ENCODE data around the gene TMEM144.

TMEM144 gene

GRCh38 chr4:158302076-158302866 lies 92.0 kb downstream of the TMEM144 start:
- no peak for DNase-seq

- DNase-seq, result no peak
Observed at GRCh38 chr4:158304694-158305093, 94.4 kb downstream of the TMEM144 start.
